ENCODE data around the gene FARP1. TPM values are rescaled to one million over a fixed set of nuclear protein-coding genes. Genes with fewer than 3 reads are reported as not detected.
A peak's percentile ranks its signal among the peaks of the same experiment; 100 is the strongest.

FARP1 gene
- total and polyA plus RNA-seq, 3 experiments from 2014 or later = 0.16 to 0.27 (median 0.26) TPM

- no peak for DNase-seq
- H3K27ac Mint-ChIP-seq = no peak overlapping the region
- no peaks in the 10 kb centered on the region for H3K4me1 Mint-ChIP-seq
- H3K36me3 Mint-ChIP-seq = peaks cover 0 to 2% (median 0%) of the 10 kb centered on the region in 3 donors
- ChIA-PET CTCF (interaction anchor here (1.6 kb wide), 1 partner anchor 9 kb away, joined by 3 read pairs; no protein-coding TSS in a partner anchor), POLR2A (no interaction called here)
- Histone ChIP-seq H3K27me3 (ENCODE audit: insufficient read depth, low read length, poor library complexity, severe bottlenecking) (no peaks in the 10 kb centered on the region), H3K36me3 (ENCODE audit: insufficient read depth, low read length) (no peaks in the 10 kb centered on the region), H3K4me3 (ENCODE audit: low read length) (no peak overlapping the region), H3K9me3 (ENCODE audit: low read length) (no peaks in the 10 kb centered on the region), H3K4me1 (ENCODE audit: insufficient read depth, low read length) (no peaks in the 10 kb centered on the region), H3K27ac (ENCODE audit: low read depth, low read length) (no peak overlapping the region)
- no peaks in the 10 kb centered on the region for H3K9me3 Mint-ChIP-seq
- H3K4me3 Mint-ChIP-seq = no peak overlapping the region
- peaks cover 3 to 6% of the 10 kb centered on the region in 2 donors for H3K27me3 Mint-ChIP-seq
Observed at GRCh38 chr13:98348466-98349200, 205.7 kb downstream of the FARP1 start.

- Mint-ChIP-seq H3K27me3 (peaks cover 3 to 6% of the 10 kb centered on the region in 2 donors), H3K9me3 (no peaks in the 10 kb centered on the region), H3K36me3 (peaks cover 0 to 2% (median 0%) of the 10 kb centered on the region in 3 donors), H3K27ac (no peak overlapping the region), H3K4me1 (no peaks in the 10 kb centered on the region), H3K4me3 (no peak overlapping the region)
- H3K27me3 ChIP-seq (ENCODE audit: insufficient read depth, low read length, poor library complexity, severe bottlenecking) = no peaks in the 10 kb centered on the region
- H3K9me3 ChIP-seq (ENCODE audit: low read length) = no peaks in the 10 kb centered on the region
- H3K36me3 ChIP-seq (ENCODE audit: insufficient read depth, low read length) = no peaks in the 10 kb centered on the region
- DNase-seq = no peak
- ChIA-PET CTCF (interaction anchor here (1.6 kb wide), 1 partner anchor 10 kb away, joined by 3 read pairs; no protein-coding TSS in a partner anchor), POLR2A (no interaction called here)
- H3K27ac ChIP-seq (ENCODE audit: low read depth, low read length) = no peak overlapping the region
- H3K4me1 ChIP-seq (ENCODE audit: insufficient read depth, low read length) = no peaks in the 10 kb centered on the region
- H3K4me3 ChIP-seq (ENCODE audit: low read length) = no peak overlapping the region
Observed at GRCh38 chr13:98349731-98350305, 206.9 kb downstream of the FARP1 start.

- H3K27me3 ChIP-seq (ENCODE audit: insufficient read depth, low read length, poor library complexity, severe bottlenecking) = no peaks in the 10 kb centered on the region
- Mint-ChIP-seq H3K27ac (no peak overlapping the region), H3K4me1 (no peaks in the 10 kb centered on the region), H3K36me3 (peaks cover 0 to 2% (median 0%) of the 10 kb centered on the region in 3 donors), H3K27me3 (peaks cover 3 to 6% of the 10 kb centered on the region in 2 donors), H3K4me3 (no peak overlapping the region), H3K9me3 (no peaks in the 10 kb centered on the region)
- H3K4me3 ChIP-seq (ENCODE audit: low read length) = no peak overlapping the region
- CTCF ChIA-PET = interaction anchor here (0.6 kb wide), 1 partner anchor 465 kb away, joined by 3 read pairs; no protein-coding TSS in a partner anchor
- H3K4me1 ChIP-seq (ENCODE audit: insufficient read depth, low read length) = no peaks in the 10 kb centered on the region
- H3K27ac ChIP-seq (ENCODE audit: low read depth, low read length) = no peak overlapping the region
- DNase-seq = no peak
- no peaks in the 10 kb centered on the region for H3K36me3 ChIP-seq (ENCODE audit: insufficient read depth, low read length)
- POLR2A ChIA-PET = no interaction called here
- H3K9me3 ChIP-seq (ENCODE audit: low read length) = no peaks in the 10 kb centered on the region
Observed at GRCh38 chr13:98350746-98351330, 207.9 kb downstream of the FARP1 start.

- H3K4me1 Mint-ChIP-seq = no peaks in the 10 kb centered on the region
- no peaks in the 10 kb centered on the region for H3K9me3 ChIP-seq (ENCODE audit: low read length)
- no peak overlapping the region for H3K27ac ChIP-seq (ENCODE audit: low read depth, low read length)
- no peaks in the 10 kb centered on the region for H3K27me3 ChIP-seq (ENCODE audit: insufficient read depth, low read length, poor library complexity, severe bottlenecking)
- H3K27me3 Mint-ChIP-seq = peaks cover 3 to 6% of the 10 kb centered on the region in 2 donors
- no peak overlapping the region for H3K27ac Mint-ChIP-seq
- H3K9me3 Mint-ChIP-seq = no peaks in the 10 kb centered on the region
- ChIA-PET CTCF (no interaction called here), POLR2A (no interaction called here)
- H3K4me3 ChIP-seq (ENCODE audit: low read length) = no peak overlapping the region
- H3K36me3 ChIP-seq (ENCODE audit: insufficient read depth, low read length) = no peaks in the 10 kb centered on the region
- peaks cover 0 to 2% (median 0%) of the 10 kb centered on the region in 3 donors for H3K36me3 Mint-ChIP-seq
- no peaks in the 10 kb centered on the region for H3K4me1 ChIP-seq (ENCODE audit: insufficient read depth, low read length)
- no peak overlapping the region for H3K4me3 Mint-ChIP-seq
- no peak for DNase-seq
Observed at GRCh38 chr13:98351636-98352035, 208.7 kb downstream of the FARP1 start.

- CTCF ChIA-PET = no interaction called here
Observed at GRCh38 chr13:98352226-98352625, 209.3 kb downstream of the FARP1 start.

GRCh38 chr13:98353750-98354149 is 210.9 kb downstream of the FARP1 start:
- Mint-ChIP-seq H3K27me3 (peaks cover 5 to 6% of the 10 kb centered on the region in 2 donors), H3K4me1 (no peaks in the 10 kb centered on the region), H3K27ac (no peak overlapping the region), H3K9me3 (peaks cover 0 to 3% (median 0%) of the 10 kb centered on the region in 5 donors), H3K4me3 (no peak overlapping the region), H3K36me3 (peaks cover 0 to 2% (median 0%) of the 10 kb centered on the region in 3 donors)
- Histone ChIP-seq H3K27me3 (ENCODE audit: insufficient read depth, low read length, poor library complexity, severe bottlenecking) (no peaks in the 10 kb centered on the region), H3K4me3 (ENCODE audit: low read length) (no peak overlapping the region), H3K27ac (ENCODE audit: low read depth, low read length) (no peak overlapping the region), H3K36me3 (ENCODE audit: insufficient read depth, low read length) (no peaks in the 10 kb centered on the region), H3K9me3 (ENCODE audit: low read length) (no peaks in the 10 kb centered on the region), H3K4me1 (ENCODE audit: insufficient read depth, low read length) (no peaks in the 10 kb centered on the region)
- DNase-seq = no peak
- ChIA-PET POLR2A (no interaction called here), CTCF (interaction anchor here (1.3 kb wide), 1 partner anchor 299 kb away, joined by 3 read pairs; no protein-coding TSS in a partner anchor)

More at GRCh38 chr13:98352226-98352625, 209.3 kb downstream of the FARP1 start:
- Mint-ChIP-seq H3K4me1 (no peaks in the 10 kb centered on the region), H3K27ac (no peak overlapping the region), H3K9me3 (no peaks in the 10 kb centered on the region), H3K36me3 (peaks cover 0 to 2% (median 0%) of the 10 kb centered on the region in 3 donors), H3K4me3 (no peak overlapping the region), H3K27me3 (peaks cover 3 to 6% of the 10 kb centered on the region in 2 donors)
- no peak for DNase-seq
- POLR2A ChIA-PET = no interaction called here
- no peaks in the 10 kb centered on the region for H3K36me3 ChIP-seq (ENCODE audit: insufficient read depth, low read length)
- H3K9me3 ChIP-seq (ENCODE audit: low read length) = no peaks in the 10 kb centered on the region
- no peak overlapping the region for H3K27ac ChIP-seq (ENCODE audit: low read depth, low read length)
- no peak overlapping the region for H3K4me3 ChIP-seq (ENCODE audit: low read length)
- H3K4me1 ChIP-seq (ENCODE audit: insufficient read depth, low read length) = no peaks in the 10 kb centered on the region
- H3K27me3 ChIP-seq (ENCODE audit: insufficient read depth, low read length, poor library complexity, severe bottlenecking) = no peaks in the 10 kb centered on the region

GRCh38 chr13:98358937-98359336 is 216.0 kb downstream of the FARP1 start:
- Histone ChIP-seq H3K4me3 (ENCODE audit: low read length) (no peak overlapping the region), H3K9me3 (ENCODE audit: low read length) (no peaks in the 10 kb centered on the region), H3K27me3 (ENCODE audit: insufficient read depth, low read length, poor library complexity, severe bottlenecking) (no peaks in the 10 kb centered on the region), H3K4me1 (ENCODE audit: insufficient read depth, low read length) (no peaks in the 10 kb centered on the region), H3K36me3 (ENCODE audit: insufficient read depth, low read length) (no peaks in the 10 kb centered on the region), H3K27ac (ENCODE audit: low read depth, low read length) (no peak overlapping the region)
- Mint-ChIP-seq H3K9me3 (peaks cover 0 to 3% (median 0%) of the 10 kb centered on the region in 5 donors), H3K4me1 (no peaks in the 10 kb centered on the region), H3K27me3 (peaks cover 10% of the 10 kb centered on the region in 2 donors), H3K4me3 (no peak overlapping the region), H3K27ac (no peak overlapping the region), H3K36me3 (no peaks in the 10 kb centered on the region)
- ChIA-PET CTCF (no interaction called here), POLR2A (no interaction called here)
- DNase-seq = no peak

GRCh38 chr13:98360545-98360944 is 217.7 kb downstream of the FARP1 start:
- Histone ChIP-seq H3K9me3 (ENCODE audit: low read length) (no peaks in the 10 kb centered on the region), H3K27me3 (ENCODE audit: insufficient read depth, low read length, poor library complexity, severe bottlenecking) (no peaks in the 10 kb centered on the region), H3K4me3 (ENCODE audit: low read length) (no peak overlapping the region), H3K36me3 (ENCODE audit: insufficient read depth, low read length) (no peaks in the 10 kb centered on the region), H3K4me1 (ENCODE audit: insufficient read depth, low read length) (no peaks in the 10 kb centered on the region), H3K27ac (ENCODE audit: low read depth, low read length) (no peak overlapping the region)
- POLR2A ChIA-PET = no interaction called here
- Mint-ChIP-seq H3K36me3 (no peaks in the 10 kb centered on the region), H3K4me3 (peak overlapping the region in 1 of 7 donors; percentile 1), H3K27me3 (peaks cover 10 to 19% of the 10 kb centered on the region in 2 donors), H3K9me3 (peaks cover 0 to 3% (median 0%) of the 10 kb centered on the region in 5 donors), H3K27ac (no peak overlapping the region), H3K4me1 (no peaks in the 10 kb centered on the region)
- CTCF ChIA-PET = no interaction called here
- no peak for DNase-seq

Measured in CD8-positive, alpha-beta memory T cell (primary cell).